ENCODE results near the gene P4HB.

The P4HB gene

DNA sequence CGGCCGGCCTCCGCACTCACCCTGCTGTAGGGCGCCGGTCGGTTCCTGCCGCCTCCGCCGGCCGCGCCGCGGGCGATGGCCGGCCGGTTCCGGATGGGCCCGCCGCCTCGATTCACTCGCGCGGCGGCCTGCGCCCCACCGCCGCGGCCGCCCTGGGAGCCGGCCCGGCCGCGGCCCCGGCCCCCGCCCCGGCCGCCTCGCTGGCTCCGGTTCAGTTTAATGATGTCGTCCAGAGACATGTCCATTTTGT is 30.9 kb upstream of the P4HB start:
- TF ChIP-seq, protein P1, sequence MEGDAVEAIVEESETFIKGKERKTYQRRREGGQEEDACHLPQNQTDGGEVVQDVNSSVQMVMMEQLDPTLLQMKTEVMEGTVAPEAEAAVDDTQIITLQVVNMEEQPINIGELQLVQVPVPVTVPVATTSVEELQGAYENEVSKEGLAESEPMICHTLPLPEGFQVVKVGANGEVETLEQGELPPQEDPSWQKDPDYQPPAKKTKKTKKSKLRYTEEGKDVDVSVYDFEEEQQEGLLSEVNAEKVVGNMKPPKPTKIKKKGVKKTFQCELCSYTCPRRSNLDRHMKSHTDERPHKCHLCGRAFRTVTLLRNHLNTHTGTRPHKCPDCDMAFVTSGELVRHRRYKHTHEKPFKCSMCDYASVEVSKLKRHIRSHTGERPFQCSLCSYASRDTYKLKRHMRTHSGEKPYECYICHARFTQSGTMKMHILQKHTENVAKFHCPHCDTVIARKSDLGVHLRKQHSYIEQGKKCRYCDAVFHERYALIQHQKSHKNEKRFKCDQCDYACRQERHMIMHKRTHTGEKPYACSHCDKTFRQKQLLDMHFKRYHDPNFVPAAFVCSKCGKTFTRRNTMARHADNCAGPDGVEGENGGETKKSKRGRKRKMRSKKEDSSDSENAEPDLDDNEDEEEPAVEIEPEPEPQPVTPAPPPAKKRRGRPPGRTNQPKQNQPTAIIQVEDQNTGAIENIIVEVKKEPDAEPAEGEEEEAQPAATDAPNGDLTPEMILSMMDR (IDR thresholded peaks at IDR 0.05; ENCODE audit: low read depth, low read length, missing control alignments), result no peak
- DNase-seq (ENCODE audit: low read depth), result no peak
- H3K4me3 ChIP-seq (ENCODE audit: low read depth, low read length), result peak overlapping the region; percentile 87

- H3K4me3 ChIP-seq (ENCODE audit: low read depth, low read length), result peak overlapping the region; percentile 87
- DNase-seq (ENCODE audit: low read depth), result no peak
- TF ChIP-seq, protein P1 (IDR thresholded peaks at IDR 0.05; ENCODE audit: low read depth, low read length, missing control alignments), result no peak
Observed at GRCh38 chr17:81890447-81891302, 30.3 kb upstream of the P4HB start.

DNA sequence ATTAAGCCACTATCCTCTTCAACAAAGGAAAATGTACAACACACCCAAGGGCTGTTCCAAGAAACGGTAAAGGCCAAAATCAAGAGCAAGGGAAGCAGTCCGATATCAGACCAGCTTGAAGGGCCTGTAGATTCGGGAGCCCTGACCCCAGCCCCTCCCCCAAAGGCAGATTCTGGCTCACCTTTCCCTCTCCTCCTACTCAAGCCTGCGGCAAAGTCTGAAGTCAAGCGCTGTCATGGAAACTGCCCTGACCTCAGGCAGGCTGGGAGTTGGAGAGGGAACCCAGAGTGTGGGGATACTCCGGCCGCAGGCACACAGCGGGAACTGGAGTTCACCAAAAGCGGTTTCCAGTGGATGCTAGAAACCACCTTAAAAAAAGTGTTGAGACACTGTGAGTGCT is 29.3 kb upstream of the P4HB start:
- DNase-seq (ENCODE audit: low read depth), result no peak
- TF ChIP-seq, protein P1 (IDR thresholded peaks at IDR 0.05; ENCODE audit: low read depth, low read length, missing control alignments), result no peak
- peak overlapping the region; percentile 87; the same call in 1 of the 2 replicates for H3K4me3 ChIP-seq (ENCODE audit: low read depth, low read length)

DNA sequence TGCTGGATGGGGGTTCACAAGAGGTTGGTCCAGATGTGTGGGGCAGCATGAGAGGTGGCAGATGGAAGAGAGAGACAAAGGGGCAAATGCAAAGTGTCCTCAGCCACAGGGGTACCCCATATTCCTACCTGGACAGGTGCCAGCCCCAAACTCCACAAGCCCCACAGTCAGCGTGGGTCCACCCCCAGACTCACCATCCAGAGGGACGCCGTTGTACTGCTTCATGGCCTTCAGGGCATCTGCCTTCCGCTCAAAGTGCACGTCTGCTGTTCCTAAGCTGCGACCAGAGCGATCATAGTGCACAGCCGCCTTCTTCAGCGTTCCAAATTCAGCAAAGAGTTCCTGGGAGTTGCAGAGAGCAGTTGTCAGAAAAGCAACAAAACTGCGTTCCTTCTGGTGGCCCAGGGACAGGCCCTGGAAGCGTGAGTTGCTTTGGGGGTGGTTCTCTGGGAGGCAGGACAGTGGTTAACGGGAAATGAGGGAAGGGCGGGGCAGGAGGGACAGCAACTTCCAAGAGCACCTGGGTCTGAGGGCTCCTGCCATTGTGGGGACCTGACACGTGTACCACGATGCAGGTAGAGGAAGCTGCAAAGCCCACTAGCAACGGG is 28.8 kb upstream of the P4HB start:
- no peak overlapping the region for H3K4me3 ChIP-seq (ENCODE audit: low read depth, low read length)
- TF ChIP-seq, protein P1 (IDR thresholded peaks at IDR 0.05; ENCODE audit: low read depth, low read length, missing control alignments), result no peak
- no peak for DNase-seq (ENCODE audit: low read depth)

GRCh38 chr17:81888105-81888987 is 28.0 kb upstream of the P4HB start:
- H3K4me3 ChIP-seq (ENCODE audit: low read depth, low read length), result no peak overlapping the region
- TF ChIP-seq, protein P1 (IDR thresholded peaks at IDR 0.05; ENCODE audit: low read depth, low read length, missing control alignments), result no peak
- no peak for DNase-seq (ENCODE audit: low read depth)

- TF ChIP-seq, protein P1 (IDR thresholded peaks at IDR 0.05; ENCODE audit: low read depth, low read length, missing control alignments), result no peak
- DNase-seq (ENCODE audit: low read depth), result no peak
- H3K4me3 ChIP-seq (ENCODE audit: low read depth, low read length), result no peak overlapping the region
Observed at GRCh38 chr17:81885869-81886548, 25.7 kb upstream of the P4HB start.

Data from GM12864 (cell line).